SJSA1 (cell line): Measurements from ENCODE around the gene MROH7. TPM values are rescaled to one million over a fixed set of nuclear protein-coding genes. Genes with fewer than 3 reads are reported as not detected.

Source experiments
- DNase-seq, 2 experiments: peaks; one replicate each; pipeline ENCODE4 v3.0.0-alpha.2; 2015 to 2020; ENCODE audit warnings: low spot score in 2 of 2, low read depth in 1 of 2
- H3K27ac ChIP-seq: fragments of 250-450 bp; sonication (Bioruptor Pico); 2 replicates; pipeline ENCODE4 v1.5.1; 2020; ENCODE audit warnings: mild to moderate bottlenecking, moderate library complexity
- H3K27me3 ChIP-seq: fragments of 250-450 bp; sonication (Bioruptor Pico); replicated peaks from 2 replicates; pipeline ENCODE4 v1.5.1; 2020; ENCODE audit warnings: mild to moderate bottlenecking, moderate library complexity
- H3K36me3 ChIP-seq: fragments of 250-450 bp; sonication (Bioruptor Pico); 2 replicates; pipeline ENCODE4 v1.5.1; 2020; ENCODE audit warnings: mild to moderate bottlenecking
- H3K4me1 ChIP-seq: fragments of 250-450 bp; sonication (Bioruptor Pico); replicated peaks from 2 replicates; pipeline ENCODE4 v1.6.1; 2021; ENCODE audit warnings: mild to moderate bottlenecking
- H3K4me3 ChIP-seq: fragments of 250-450 bp; sonication (Bioruptor Pico); 2 replicates; pipeline ENCODE4 v1.5.1; 2020; ENCODE audit warnings: mild to moderate bottlenecking
- H3K9me3 ChIP-seq: fragments of 250-450 bp; sonication (Bioruptor Pico); replicated peaks from 2 replicates; pipeline ENCODE4 v1.5.1; 2020; ENCODE audit warnings: mild to moderate bottlenecking
- total RNA-seq: library from RNA; depleted of rRNA; stranded (reverse); fragments of >200 nt; shearing (Covaris generic); gene quantifications from 2 replicates; pipeline ENCODE4 v1.2.3, GENCODE V29; 2014

Gene MROH7
- total RNA-seq, 1 experiment from 2014 or later, result not detected

GRCh38 chr1:54681358-54681757, 39.8 kb downstream of the MROH7 start:
- H3K4me1 ChIP-seq, result no peaks in the 10 kb centered on the region
- no peak overlapping the region for H3K4me3 ChIP-seq
- DNase-seq, result no peak
- no peak overlapping the region for H3K27ac ChIP-seq
- no peaks in the 10 kb centered on the region for H3K9me3 ChIP-seq
- peaks cover 4% of the 10 kb centered on the region for H3K27me3 ChIP-seq
- H3K36me3 ChIP-seq, result no peaks in the 10 kb centered on the region

- no peak for DNase-seq
- Histone ChIP-seq H3K27me3 (peaks cover 4% of the 10 kb centered on the region), H3K27ac (no peak overlapping the region), H3K4me1 (no peaks in the 10 kb centered on the region), H3K4me3 (no peak overlapping the region), H3K36me3 (no peaks in the 10 kb centered on the region), H3K9me3 (no peaks in the 10 kb centered on the region)
Measured at GRCh38 chr1:54683453-54683852, 41.9 kb downstream of the MROH7 start.

GRCh38 chr1:54685335-54685905, 43.8 kb downstream of the MROH7 start:
- H3K4me3 ChIP-seq, result no peak overlapping the region
- DNase-seq, result no peak
- H3K27ac ChIP-seq, result no peak overlapping the region
- H3K9me3 ChIP-seq, result no peaks in the 10 kb centered on the region
- no peaks in the 10 kb centered on the region for H3K4me1 ChIP-seq
- no peaks in the 10 kb centered on the region for H3K36me3 ChIP-seq
- H3K27me3 ChIP-seq, result peaks cover 4% of the 10 kb centered on the region

GRCh38 chr1:54686155-54686554, 44.6 kb downstream of the MROH7 start:
- Histone ChIP-seq H3K9me3 (no peaks in the 10 kb centered on the region), H3K27me3 (peaks cover 4% of the 10 kb centered on the region), H3K36me3 (no peaks in the 10 kb centered on the region), H3K4me3 (no peak overlapping the region), H3K27ac (no peak overlapping the region), H3K4me1 (no peaks in the 10 kb centered on the region)
- no peak for DNase-seq

- no peak overlapping the region for H3K27ac ChIP-seq
- no peak overlapping the region for H3K4me3 ChIP-seq
- H3K4me1 ChIP-seq, result no peaks in the 10 kb centered on the region
- 0 out of 2 replicates have a peak, but pooled peaks cover 6% of the 10 kb centered on the region for H3K27me3 ChIP-seq
- H3K9me3 ChIP-seq, result no peaks in the 10 kb centered on the region
- no peaks in the 10 kb centered on the region for H3K36me3 ChIP-seq
- DNase-seq, result no peak
Measured at GRCh38 chr1:54694771-54695170, 53.2 kb downstream of the MROH7 start.

- Histone ChIP-seq H3K36me3 (no peaks in the 10 kb centered on the region), H3K27ac (no peak overlapping the region), H3K4me1 (no peaks in the 10 kb centered on the region), H3K27me3 (0 out of 2 replicates have a peak, but pooled peaks cover 6% of the 10 kb centered on the region), H3K4me3 (no peak overlapping the region), H3K9me3 (no peaks in the 10 kb centered on the region)
- no peak for DNase-seq
Measured at GRCh38 chr1:54695221-54695620, 53.6 kb downstream of the MROH7 start.

- H3K4me3 ChIP-seq, result no peak overlapping the region
- no peak for DNase-seq
- H3K36me3 ChIP-seq, result no peaks in the 10 kb centered on the region
- H3K27me3 ChIP-seq, result 0 out of 2 replicates have a peak, but pooled peaks cover 6% of the 10 kb centered on the region
- no peaks in the 10 kb centered on the region for H3K4me1 ChIP-seq
- H3K27ac ChIP-seq, result no peak overlapping the region
- no peaks in the 10 kb centered on the region for H3K9me3 ChIP-seq
Measured at GRCh38 chr1:54695764-54696163, 54.2 kb downstream of the MROH7 start.

GRCh38 chr1:54696262-54696661, 54.7 kb downstream of the MROH7 start:
- Histone ChIP-seq H3K27ac (no peak overlapping the region), H3K9me3 (no peaks in the 10 kb centered on the region), H3K4me3 (no peak overlapping the region), H3K36me3 (no peaks in the 10 kb centered on the region), H3K27me3 (0 out of 2 replicates have a peak, but pooled peaks cover 8% of the 10 kb centered on the region), H3K4me1 (no peaks in the 10 kb centered on the region)
- DNase-seq, result no peak

- DNase-seq, result no peak
- no peak overlapping the region for H3K27ac ChIP-seq
- H3K36me3 ChIP-seq, result no peaks in the 10 kb centered on the region
- no peak overlapping the region for H3K4me3 ChIP-seq
- H3K4me1 ChIP-seq, result no peaks in the 10 kb centered on the region
- H3K27me3 ChIP-seq, result 0 out of 2 replicates have a peak, but pooled peaks cover 16% of the 10 kb centered on the region
- no peaks in the 10 kb centered on the region for H3K9me3 ChIP-seq
Measured at GRCh38 chr1:54697896-54698295, 56.3 kb downstream of the MROH7 start.

- no peak overlapping the region for H3K27ac ChIP-seq
- H3K27me3 ChIP-seq, result 0 out of 2 replicates have a peak, but pooled peaks cover 16% of the 10 kb centered on the region
- H3K4me3 ChIP-seq, result no peak overlapping the region
- H3K36me3 ChIP-seq, result no peaks in the 10 kb centered on the region
- DNase-seq, result no peak
- H3K4me1 ChIP-seq, result no peaks in the 10 kb centered on the region
- H3K9me3 ChIP-seq, result no peaks in the 10 kb centered on the region
Measured at GRCh38 chr1:54698346-54698745, 56.8 kb downstream of the MROH7 start.

- H3K36me3 ChIP-seq, result no peaks in the 10 kb centered on the region
Measured at GRCh38 chr1:54699936-54700525, 58.4 kb downstream of the MROH7 start.

GRCh38 chr1:54701066-54701465, 59.5 kb downstream of the MROH7 start:
- no peaks in the 10 kb centered on the region for H3K36me3 ChIP-seq
- H3K27ac ChIP-seq, result no peak overlapping the region
- no peaks in the 10 kb centered on the region for H3K9me3 ChIP-seq
- H3K4me1 ChIP-seq, result no peaks in the 10 kb centered on the region
- DNase-seq, result no peak
- no peak overlapping the region for H3K4me3 ChIP-seq
- 0 out of 2 replicates have a peak, but pooled peaks cover 13% of the 10 kb centered on the region for H3K27me3 ChIP-seq

More at GRCh38 chr1:54699936-54700525, 58.4 kb downstream of the MROH7 start:
- no peaks in the 10 kb centered on the region for H3K9me3 ChIP-seq
- H3K4me3 ChIP-seq, result no peak overlapping the region
- H3K27ac ChIP-seq, result no peak overlapping the region
- no peak for DNase-seq
- H3K27me3 ChIP-seq, result 0 out of 2 replicates have a peak, but pooled peaks cover 13% of the 10 kb centered on the region
- no peaks in the 10 kb centered on the region for H3K4me1 ChIP-seq

GRCh38 chr1:54701996-54702395, 60.4 kb downstream of the MROH7 start:
- no peaks in the 10 kb centered on the region for H3K4me1 ChIP-seq
- no peaks in the 10 kb centered on the region for H3K36me3 ChIP-seq
- H3K27ac ChIP-seq, result no peak overlapping the region
- no peak overlapping the region for H3K4me3 ChIP-seq
- no peaks in the 10 kb centered on the region for H3K9me3 ChIP-seq
- peaks cover 10% of the 10 kb centered on the region; the same call in 1 of the 2 replicates for H3K27me3 ChIP-seq
- DNase-seq, result no peak

GRCh38 chr1:54703471-54703870, 61.9 kb downstream of the MROH7 start:
- DNase-seq, result no peak
- Histone ChIP-seq H3K4me1 (no peaks in the 10 kb centered on the region), H3K4me3 (no peak overlapping the region), H3K27ac (no peak overlapping the region), H3K36me3 (no peaks in the 10 kb centered on the region), H3K27me3 (peaks cover 10% of the 10 kb centered on the region), H3K9me3 (no peaks in the 10 kb centered on the region)
